ENCODE results near the gene STK4. TPM values are rescaled to one million over a fixed set of nuclear protein-coding genes. Genes with fewer than 3 reads are reported as not detected.

STK4 gene
- 11.8 and 16.2 TPM in 2 replicates for total RNA-seq

DNA sequence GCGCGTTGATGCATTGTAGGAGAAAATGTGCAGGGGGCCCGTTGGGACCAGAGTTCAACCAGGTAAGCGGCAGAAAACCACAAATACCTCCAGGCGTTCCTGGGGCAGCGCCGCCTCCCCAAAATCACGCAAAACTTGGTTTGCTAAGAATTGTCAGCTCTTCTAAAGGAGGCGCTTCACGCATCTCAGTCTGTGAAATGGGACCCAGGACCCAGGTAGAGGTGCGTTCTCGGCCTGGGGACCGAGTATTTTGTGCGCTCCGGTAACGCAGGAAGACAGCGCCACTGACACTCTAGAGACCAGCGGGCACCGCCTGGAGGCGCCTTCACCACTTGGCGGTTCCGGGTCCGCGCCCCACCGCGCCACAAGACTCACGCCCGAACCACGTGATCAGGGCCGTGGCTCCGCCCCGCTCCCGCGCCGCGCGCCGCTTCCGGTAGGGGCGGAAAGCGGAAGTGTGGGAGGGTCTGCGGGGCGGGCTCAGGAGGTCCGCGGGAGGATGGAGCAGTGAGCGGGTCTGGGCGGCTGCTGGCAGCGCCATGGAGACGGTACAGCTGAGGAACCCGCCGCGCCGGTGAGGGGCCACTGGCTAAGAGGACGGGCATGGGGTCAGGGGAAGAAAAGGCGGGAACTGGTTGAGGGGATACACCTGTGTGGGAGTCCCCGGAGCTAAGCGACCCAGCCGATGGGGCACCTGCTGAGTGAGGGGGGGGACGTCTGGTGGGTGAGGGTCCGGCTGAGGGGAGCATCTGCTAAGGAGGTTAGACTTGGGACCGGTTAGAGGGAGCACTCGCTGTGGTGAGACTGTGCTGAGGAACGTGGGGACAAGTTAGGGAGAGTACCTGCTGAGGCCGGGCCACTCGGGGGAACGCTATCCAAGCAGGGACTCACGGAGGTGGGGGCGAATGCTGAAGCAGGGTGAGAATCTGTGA is at the start of gene STK4:
TSS of gene STK4 (plus strand) at position 483 of the 932 bp plus-strand sequence. CDS start at position 540, 57 bp downstream.

DNA sequence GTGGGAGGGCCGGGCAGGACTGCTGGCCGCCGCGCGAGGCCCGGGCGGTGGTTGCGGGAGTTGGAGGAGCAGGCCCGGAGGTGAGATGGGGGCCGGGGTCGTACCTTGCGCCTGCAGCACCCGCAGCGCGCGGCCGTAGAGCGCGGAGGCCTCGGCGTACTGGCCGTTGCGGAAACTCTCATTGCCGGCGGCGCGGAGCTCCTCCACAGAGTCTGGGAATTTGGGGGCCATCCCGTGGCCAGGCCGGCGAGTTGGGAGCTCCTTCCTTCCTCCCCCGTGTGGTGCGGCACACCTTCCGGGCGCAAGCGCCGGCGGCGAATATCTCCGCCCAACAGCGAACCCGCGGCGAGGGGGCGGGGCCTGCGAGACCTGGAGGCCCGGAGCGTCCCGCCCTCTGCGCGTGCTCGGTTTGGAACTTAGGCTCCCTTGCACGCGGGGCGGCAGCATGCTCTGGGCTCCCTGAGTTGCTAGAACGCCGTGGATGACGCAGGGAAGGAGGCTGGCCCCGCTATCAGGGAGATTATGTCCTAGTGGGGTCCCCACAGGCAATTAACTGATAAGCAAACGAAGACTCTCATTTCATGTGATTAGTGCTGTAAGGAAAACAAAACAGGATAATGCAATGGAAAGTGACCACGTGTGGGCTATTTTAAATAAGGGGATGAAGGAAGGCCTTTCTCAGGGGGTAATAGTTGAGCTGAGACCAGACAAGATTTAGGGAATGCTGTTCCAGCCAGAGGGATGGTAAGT is 6.0 kb upstream of the STK4 start, which contains the start of gene TOMM34:
TSS of gene TOMM34 (minus strand) at position 295 of the 750 bp plus-strand sequence. CDS start at position 231, 64 bp downstream.

DNA sequence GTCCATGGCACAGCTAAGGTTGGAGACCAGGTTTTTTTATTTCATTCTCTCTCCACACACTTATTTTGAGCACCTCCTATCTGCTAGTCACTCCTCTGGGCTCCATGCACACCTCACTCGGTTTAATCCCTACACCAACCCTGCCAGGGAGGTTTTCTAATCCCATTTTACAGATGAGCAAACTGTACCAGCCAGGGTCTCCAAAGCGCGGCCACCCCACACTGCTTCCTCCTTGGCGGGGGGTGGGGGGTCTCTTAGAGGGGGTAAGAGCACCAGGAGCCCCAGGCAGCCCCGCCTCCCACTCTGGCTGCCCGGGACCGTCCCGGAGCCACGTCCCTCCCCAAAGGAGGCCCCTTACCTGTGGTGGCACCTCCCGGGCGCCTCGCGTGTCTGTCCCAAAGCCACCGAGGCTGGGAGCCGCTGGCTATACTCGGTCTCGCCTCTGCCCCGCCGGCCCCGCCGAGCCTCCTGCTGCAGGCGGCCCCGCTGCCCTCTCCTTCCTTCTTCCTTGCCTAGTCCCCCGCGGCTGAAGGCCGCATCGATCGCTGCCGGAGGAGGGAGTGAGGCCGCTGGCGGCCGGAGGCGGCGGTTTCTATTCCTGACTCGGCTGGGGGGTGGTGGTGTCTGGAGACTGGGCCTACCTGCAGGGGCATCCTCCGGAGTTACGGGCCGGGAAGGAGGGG is 134.4 kb downstream of the STK4 start, which contains the start of gene KCNS1:
TSS of gene KCNS1 (minus strand) at position 565 of the 683 bp plus-strand sequence. CDS start 1,891 bp downstream, outside the sequence.

DNA sequence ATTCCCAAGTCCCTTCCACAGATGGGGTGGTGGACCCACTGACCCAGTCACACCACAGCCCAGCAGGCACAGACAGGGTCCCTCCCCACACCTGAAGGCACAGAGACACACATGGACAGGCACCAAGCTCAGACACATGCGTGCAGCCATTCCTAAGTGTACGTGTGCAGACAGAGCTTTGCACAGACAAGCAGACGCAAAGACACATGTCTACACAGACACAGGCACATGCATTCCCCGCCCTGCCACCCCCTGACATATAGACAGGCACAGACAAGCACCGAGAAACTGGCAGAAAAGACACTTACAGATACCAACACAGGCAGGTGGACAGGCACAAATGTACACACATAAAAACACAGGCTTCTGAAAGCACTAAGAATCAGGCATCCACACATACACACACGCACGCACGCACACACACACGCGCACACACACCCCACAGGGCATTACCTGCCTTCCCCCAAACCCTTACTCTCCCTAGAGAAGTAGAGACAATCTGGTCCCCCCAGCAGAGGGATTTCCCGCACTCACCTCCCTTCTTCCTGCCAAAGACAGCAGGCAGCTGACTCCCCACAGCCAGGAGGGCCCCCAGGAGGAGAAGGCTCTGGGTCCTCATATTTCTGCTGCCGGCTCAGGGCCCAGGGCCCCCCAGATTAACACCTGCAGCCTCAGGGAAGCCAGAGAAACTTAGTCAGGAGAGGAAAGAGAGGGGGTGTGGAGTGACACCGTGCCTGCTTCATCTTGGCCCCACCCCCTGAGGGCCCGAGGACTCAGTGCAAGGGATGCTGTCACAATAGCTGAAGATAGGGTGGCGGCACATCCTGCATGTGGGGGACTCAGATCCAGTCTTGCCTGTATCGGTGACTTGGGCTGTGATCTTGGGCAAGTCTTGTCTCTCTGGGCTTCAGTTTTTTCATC is 148.4 kb downstream of the STK4 start, which contains the start of gene WFDC5:
TSS of gene WFDC5 (minus strand) at position 710 of the 921 bp plus-strand sequence. CDS start at position 619, 91 bp downstream.

DNA sequence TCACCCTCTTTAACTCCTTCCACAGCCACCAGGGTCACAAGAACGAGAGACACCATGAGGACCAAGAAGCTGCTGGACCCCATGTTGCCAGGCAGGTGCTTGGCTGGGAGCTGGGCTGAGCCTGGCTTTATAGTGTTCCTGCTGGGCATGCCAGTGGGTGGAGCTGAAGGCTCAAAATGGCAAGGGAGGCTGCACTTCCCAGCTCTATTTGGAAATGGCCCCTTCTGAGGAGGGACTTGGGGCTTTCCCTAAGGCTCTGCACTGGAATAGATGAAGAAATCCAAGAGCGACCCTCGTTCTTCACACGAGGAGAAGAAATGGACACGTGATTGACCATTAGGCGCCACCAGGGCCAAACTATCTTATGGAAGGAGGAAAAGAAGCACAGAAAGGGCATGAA is 158.1 kb downstream of the STK4 start, which contains the start of gene WFDC12:
TSS of gene WFDC12 (minus strand) at position 101 of the 400 bp plus-strand sequence. CDS start at position 83, 18 bp downstream.

Other genes starting within 250 kb of the STK4 start
- not detected in 2 replicates for gene KCNK15, start 220.6 kb upstream of the STK4 start, total RNA-seq
- gene RIMS4, start 156.0 kb upstream of the STK4 start, total RNA-seq, result not detected in 2 replicates
- 124 and 134 TPM in 2 replicates for gene YWHAB, start 80.8 kb upstream of the STK4 start, total RNA-seq
- gene PABPC1L, start 56.5 kb upstream of the STK4 start, total RNA-seq, result 2.1 and 5.9 TPM in 2 replicates
- 37.5 and 54.0 TPM in 2 replicates for gene TOMM34, start 6.1 kb upstream of the STK4 start, total RNA-seq
- gene KCNS1, start 134.6 kb downstream of the STK4 start, total RNA-seq, result 0.99 and 1.5 TPM in 2 replicates
- 0.56 and 1.2 TPM in 2 replicates for gene WFDC5, start 148.7 kb downstream of the STK4 start, total RNA-seq
- not detected in 2 replicates for gene WFDC12, start 158.0 kb downstream of the STK4 start, total RNA-seq
- 53.8 and 117 TPM in 2 replicates for gene PI3, start 208.4 kb downstream of the STK4 start, total RNA-seq
- not detected in 2 replicates for gene SEMG1, start 240.5 kb downstream of the STK4 start, total RNA-seq